C4-2B (cell line): ENCODE measurements around the gene WDR18.

Source experiments
- CTCF ChIP-seq: fragments of 450-650 bp; conservative IDR thresholded peaks from 2 replicates; pipeline ENCODE4 v1.5.1; 2017; ENCODE audit warnings: mild to moderate bottlenecking
- ZFX ChIP-seq: fragments of 450-650 bp; IDR thresholded peaks from 2 replicates; pipeline ENCODE4 v1.6.1; 2017

- TF ChIP-seq ZFX = no peak
- no peak for TF ChIP-seq CTCF
These were observed 8.5 kb downstream of the WDR18 start for GRCh38 chr19:992670-993055.
